Measurements from ENCODE around the gene MINAR2.

- TF ChIP-seq YY1 (IDR thresholded peaks at IDR 0.05; ENCODE audit: insufficient read depth, insufficient read length): no peak
- TF ChIP-seq ZNF274 (IDR thresholded peaks at IDR 0.05; ENCODE audit: low read depth, low read length): no peak
- TF ChIP-seq SUZ12 (IDR thresholded peaks at IDR 0.05; ENCODE audit: extremely low read depth, insufficient read depth, insufficient read length): no peak
Observed at GRCh38 chr5:129767927-129768380, 20.1 kb downstream of the MINAR2 start.

Data from NT2/D1 (cell line).